H9 (cell line): ENCODE measurements around the gene SORBS1. TPM values are rescaled to one million over a fixed set of nuclear protein-coding genes. Genes with fewer than 3 reads are reported as not detected.

Experiments used
- DNase-seq: peaks from one replicate; pipeline ENCODE4 v3.0.0-alpha.2; 2017
- H2AFZ ChIP-seq: one replicate; pipeline ENCODE4 v1.6.1; 2013; ENCODE audit warnings: mild to moderate bottlenecking, low read length, control low read depth, moderate library complexity
- H2AK5ac ChIP-seq: 2 replicates; pipeline ENCODE4 v1.6.1; 2013; ENCODE audit warnings: low read length, control low read depth, mixed read lengths; ENCODE audit not compliant: insufficient read length
- H2BK120ac ChIP-seq: one replicate; pipeline ENCODE4 v1.6.1; 2013; ENCODE audit warnings: low read depth, mild to moderate bottlenecking, low read length, control low read depth, inconsistent platforms; ENCODE audit not compliant: poor library complexity, severe bottlenecking
- H2BK12ac ChIP-seq: 2 replicates; pipeline ENCODE4 v1.6.1; 2013; ENCODE audit warnings: low read length, control low read depth, mixed read lengths, low read depth; ENCODE audit not compliant: insufficient read length
- H2BK15ac ChIP-seq: 2 replicates; pipeline ENCODE4 v1.6.1; 2013; ENCODE audit warnings: low read depth, low read length, control low read depth
- H2BK20ac ChIP-seq: one replicate; pipeline ENCODE4 v1.6.1; 2013; ENCODE audit warnings: low read depth, mild to moderate bottlenecking, low read length, control low read depth, inconsistent platforms; ENCODE audit not compliant: poor library complexity, severe bottlenecking
- H2BK5ac ChIP-seq: 2 replicates; pipeline ENCODE4 v1.6.1; 2013; ENCODE audit warnings: low read length, control low read depth, mixed read lengths; ENCODE audit not compliant: insufficient read length
- H3K14ac ChIP-seq: 2 replicates; pipeline ENCODE4 v1.6.1; 2013; ENCODE audit warnings: low read length, control low read depth; ENCODE audit not compliant: insufficient read depth
- H3K18ac ChIP-seq: 2 replicates; pipeline ENCODE4 v1.6.1; 2013; ENCODE audit warnings: low read depth, mild to moderate bottlenecking, mixed read lengths, low read length, control low read depth; ENCODE audit not compliant: insufficient read length
- H3K23ac ChIP-seq: 2 replicates; pipeline ENCODE4 v1.6.1; 2013; ENCODE audit warnings: low read length, control low read depth, mixed read lengths, low read depth; ENCODE audit not compliant: insufficient read length
- H3K23me2 ChIP-seq: 2 replicates; pipeline ENCODE4 v1.6.1; 2013; ENCODE audit warnings: low read depth, mild to moderate bottlenecking, mixed read lengths, low read length, control low read depth; ENCODE audit not compliant: insufficient read length, poor library complexity, severe bottlenecking
- H3K27ac ChIP-seq: 2 replicates; pipeline ENCODE4 v1.5.1; 2013; ENCODE audit warnings: low read length, control low read depth, mixed read lengths, low read depth; ENCODE audit not compliant: insufficient read length
- H3K27me3 ChIP-seq: 2 replicates; pipeline ENCODE4 v1.6.1; 2013; ENCODE audit warnings: low read length, control low read depth, inconsistent platforms; ENCODE audit not compliant: insufficient read depth
- H3K4ac ChIP-seq: 2 replicates; pipeline ENCODE4 v1.6.1; 2013; ENCODE audit warnings: low read depth, mild to moderate bottlenecking, control low read depth, inconsistent platforms, low read length, moderate library complexity
- H3K4me1 ChIP-seq: 2 replicates; pipeline ENCODE4 v1.6.1; 2013; ENCODE audit warnings: low read length, control low read depth, inconsistent platforms; ENCODE audit not compliant: insufficient read depth
- H3K4me2 ChIP-seq: 2 replicates; pipeline ENCODE4 v1.6.1; 2013; ENCODE audit warnings: low read length, control low read depth, mixed read lengths; ENCODE audit not compliant: insufficient read length, insufficient read depth
- H3K56ac ChIP-seq: 2 replicates; pipeline ENCODE4 v1.6.1; 2013; ENCODE audit warnings: low read depth, mild to moderate bottlenecking, mixed read lengths, low read length, control low read depth; ENCODE audit not compliant: insufficient read length
- H3K79me1 ChIP-seq: 2 replicates; pipeline ENCODE4 v1.6.1; 2013; ENCODE audit warnings: low read depth, mild to moderate bottlenecking, moderate library complexity, low read length, control low read depth, inconsistent platforms; ENCODE audit not compliant: insufficient read depth, poor library complexity, severe bottlenecking
- H3K79me2 ChIP-seq: 2 replicates; pipeline ENCODE4 v1.6.1; 2013; ENCODE audit warnings: low read length, control low read depth, inconsistent platforms; ENCODE audit not compliant: insufficient read depth
- H3K9ac ChIP-seq: 2 replicates; pipeline ENCODE4 v1.6.1; 2013; ENCODE audit warnings: low read length, control low read depth, mixed read lengths; ENCODE audit not compliant: insufficient read length; ENCODE audit errors: extremely low read depth
- H3K9me3 ChIP-seq: one replicate; pipeline ENCODE4 v1.6.1; 2013; ENCODE audit warnings: low read depth, low read length, inconsistent platforms; ENCODE audit not compliant: control insufficient read depth
- H3T11ph ChIP-seq: one replicate; pipeline ENCODE4 v1.6.1; 2013; ENCODE audit warnings: mild to moderate bottlenecking, low read length, control low read depth, inconsistent platforms
- H4K20me1 ChIP-seq: one replicate; pipeline ENCODE4 v1.6.1; 2013; ENCODE audit not compliant: control insufficient read depth, insufficient read length, insufficient read depth
- H4K5ac ChIP-seq: 2 replicates; pipeline ENCODE4 v1.6.1; 2013; ENCODE audit warnings: low read depth, mild to moderate bottlenecking, mixed read lengths, low read length, control low read depth; ENCODE audit not compliant: insufficient read length
- H4K8ac ChIP-seq: replicated peaks from 2 replicates; pipeline ENCODE4 v1.6.1; 2013; ENCODE audit warnings: low read length, control low read depth, mixed read lengths, low read depth; ENCODE audit not compliant: insufficient read length
- H4K91ac ChIP-seq: 2 replicates; pipeline ENCODE4 v1.6.1; 2013; ENCODE audit warnings: low read depth, mild to moderate bottlenecking, moderate library complexity, mixed read lengths, low read length, control low read depth; ENCODE audit not compliant: insufficient read length
- H3K27ac Mint-ChIP-seq, 3 experiments: 2 replicates in 2 of 3; 3 replicates in 1 of 3; pipeline ENCODE4 v1.8.0; 2020 to 2021; ENCODE audit warnings: mixed read lengths in 3 of 3, mild to moderate bottlenecking in 1 of 3, moderate library complexity in 1 of 3
- H3K27me3 Mint-ChIP-seq: 2 replicates; pipeline ENCODE4 v1.8.0; 2021; ENCODE audit warnings: low read depth, mild to moderate bottlenecking, moderate library complexity, mixed read lengths
- H3K36me3 Mint-ChIP-seq, 3 experiments: 2 replicates in 2 of 3; 3 replicates in 1 of 3; pipeline ENCODE4 v1.8.0; 2020 to 2021; ENCODE audit warnings: low read depth in 3 of 3, mixed read lengths in 3 of 3; ENCODE audit not compliant: insufficient read depth in 1 of 3
- H3K4me1 Mint-ChIP-seq, 2 experiments: 2 replicates each; pipeline ENCODE4 v1.8.0; 2020; ENCODE audit warnings: mixed read lengths in 2 of 2
- H3K4me3 Mint-ChIP-seq, 2 experiments: 2 replicates in 1 of 2; 3 replicates in 1 of 2; pipeline ENCODE4 v1.8.0; 2020 to 2021; ENCODE audit warnings: mild to moderate bottlenecking in 2 of 2, mixed read lengths in 2 of 2, moderate library complexity in 1 of 2
- H3K9me3 Mint-ChIP-seq, 2 experiments: 2 replicates in 1 of 2; 3 replicates in 1 of 2; pipeline ENCODE4 v1.8.0; 2020; ENCODE audit warnings: mild to moderate bottlenecking in 2 of 2, mixed read lengths in 2 of 2, moderate library complexity in 1 of 2
- CTCF ChIP-seq: fragments of 200-600 bp; sonication (generic); conservative IDR thresholded peaks from 3 replicates; pipeline ENCODE4 v1.8.0; 2021; ENCODE audit warnings: antibody characterized with exemption, mild to moderate bottlenecking
- WGBS: extraction: QIAGEN DNeasy Blood & Tissue Kit; methylation state at CpG from one replicate; pipeline ENCODE4 v1.1.7; 2013; ENCODE audit warnings: missing lambda C conversion rate, low lambda C conversion rate, mixed read lengths; ENCODE audit not compliant: insufficient read length; ENCODE audit errors: extremely low coverage; 5-methylcytosine and 5-hydroxymethylcytosine counted together
- total RNA-seq: library from RNA; stranded (reverse); gene quantifications from 2 replicates; pipeline ENCODE4 v1.2.1, GENCODE V29; 2021

The SORBS1 gene
- total RNA-seq, 1 experiment from 2014 or later: 24.3 TPM

DNA sequence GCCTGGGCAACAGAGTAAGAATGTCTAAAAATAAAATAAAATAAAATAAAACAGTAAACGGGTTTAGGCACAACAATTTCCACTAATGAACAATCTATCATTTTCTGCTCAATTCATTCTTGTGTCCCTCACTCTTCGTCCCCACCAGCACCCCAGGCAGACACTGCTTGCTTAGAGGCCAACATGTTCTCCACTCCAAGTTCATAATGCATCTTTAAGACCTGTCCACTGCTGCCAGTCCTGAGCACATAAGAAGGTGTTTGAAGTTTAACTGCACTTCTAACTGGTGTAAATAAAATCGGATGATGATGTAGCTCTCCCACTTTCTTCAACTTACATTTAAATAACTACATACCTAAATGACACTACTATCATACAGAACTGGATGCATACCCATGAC lies 283.6 kb downstream of the SORBS1 start:
- no peak overlapping the region for H4K91ac ChIP-seq
- H4K8ac ChIP-seq: no peak overlapping the region
- no peak overlapping the region for H3T11ph ChIP-seq
- H3K18ac ChIP-seq: no peak overlapping the region
- Mint-ChIP-seq H3K9me3 (no peaks in the 10 kb centered on the region), H3K27me3 (no peaks in the 10 kb centered on the region), H3K4me3 (no peak overlapping the region), H3K4me1 (peaks cover 62 to 66% of the 10 kb centered on the region in 2 experiments), H3K27ac (peak overlapping the region; percentile 6 to 83 (median 77); a peak in 5 of 7 replicates), H3K36me3 (peaks cover 0 to 8% (median 8%) of the 10 kb centered on the region in 3 experiments; a peak in 2 of 7 replicates)
- no peak overlapping the region for H2BK12ac ChIP-seq
- no peaks in the 10 kb centered on the region for H4K20me1 ChIP-seq
- H3K23ac ChIP-seq: no peak overlapping the region
- H2AK5ac ChIP-seq: no peak overlapping the region
- H2BK15ac ChIP-seq: no peak overlapping the region
- H3K4me1 ChIP-seq: peaks cover 7% of the 10 kb centered on the region; the same call in 1 of the 2 replicates
- H3K9me3 ChIP-seq: no peaks in the 10 kb centered on the region
- H3K27ac ChIP-seq: no peak overlapping the region
- H2AFZ ChIP-seq: no peak overlapping the region
- H2BK120ac ChIP-seq: no peak overlapping the region
- no peak overlapping the region for H4K5ac ChIP-seq
- no peak overlapping the region for H3K4me2 ChIP-seq
- H2BK20ac ChIP-seq: no peak overlapping the region
- WGBS: no CpG with 5 or more reads among the region's 3 CpGs
- H3K9ac ChIP-seq: no peak overlapping the region
- H3K27me3 ChIP-seq: no peaks in the 10 kb centered on the region
- peaks cover 4% of the 10 kb centered on the region for H3K79me1 ChIP-seq
- DNase-seq: no peak
- no peaks in the 10 kb centered on the region for H3K23me2 ChIP-seq
- H3K14ac ChIP-seq: no peak overlapping the region
- H2BK5ac ChIP-seq: no peak overlapping the region
- no peak overlapping the region for H3K56ac ChIP-seq
- H3K79me2 ChIP-seq: peaks cover 26% of the 10 kb centered on the region; the same call in 1 of the 2 replicates
- no peak overlapping the region for H3K4ac ChIP-seq
- no peak for TF ChIP-seq CTCF
